ENCODE measurements around the gene ITGB1.

ITGB1 gene

GRCh38 chr10:32951111-32951510, 6.9 kb downstream of the ITGB1 start:
- no peak overlapping the region for H3K27ac ChIP-seq (ENCODE audit: low read depth, low read length, poor library complexity, severe bottlenecking)
- H3F3A ChIP-seq (ENCODE audit: insufficient read depth, low read length) = no peaks in the 10 kb centered on the region
- H3K79me2 ChIP-seq (ENCODE audit: insufficient read depth, low read length) = peaks cover 89% of the 10 kb centered on the region
- no peak overlapping the region for H3K4me3 ChIP-seq (ENCODE audit: low read depth, low read length, poor library complexity, severe bottlenecking)
- H2AFZ ChIP-seq (ENCODE audit: low read length) = no peak overlapping the region
- TF ChIP-seq CTCF (IDR thresholded peaks at IDR 0.05; ENCODE audit: low read length) = no peak
- TF ChIP-seq EZH2 (IDR thresholded peaks at IDR 0.05; ENCODE audit: borderline replicate concordance, low read length) = no peak
- no peak overlapping the region for H3K9ac ChIP-seq (ENCODE audit: low read length)
- no peaks in the 10 kb centered on the region for H3K27me3 ChIP-seq (ENCODE audit: insufficient read depth, low read length)
- peaks cover 96% of the 10 kb centered on the region for H3K4me1 ChIP-seq (ENCODE audit: insufficient read depth, low read length, severe bottlenecking)
- H3K4me2 ChIP-seq (ENCODE audit: low read length) = no peak overlapping the region; the same call in 1 of the 2 replicates
- no peaks in the 10 kb centered on the region for H3K36me3 ChIP-seq (ENCODE audit: insufficient read depth, low read length)
- no peaks in the 10 kb centered on the region for H4K20me1 ChIP-seq (ENCODE audit: insufficient read depth, low read length)
- H3K9me2 ChIP-seq (ENCODE audit: low read depth, low read length) = no peaks in the 10 kb centered on the region
- no peaks in the 10 kb centered on the region for H3K9me3 ChIP-seq (ENCODE audit: low read length)

GRCh38 chr10:32950591-32951108, 7.4 kb downstream of the ITGB1 start:
- Histone ChIP-seq H4K20me1 (ENCODE audit: insufficient read depth, low read length) (no peaks in the 10 kb centered on the region), H3K79me2 (ENCODE audit: insufficient read depth, low read length) (peaks cover 89% of the 10 kb centered on the region), H3K4me3 (ENCODE audit: low read depth, low read length, poor library complexity, severe bottlenecking) (no peak overlapping the region)

GRCh38 chr10:32949221-32949678, 8.8 kb downstream of the ITGB1 start:
- Histone ChIP-seq H3K27ac (ENCODE audit: low read depth, low read length, poor library complexity, severe bottlenecking) (no peak overlapping the region), H3K9me2 (ENCODE audit: low read depth, low read length) (no peaks in the 10 kb centered on the region), H3K4me2 (ENCODE audit: low read length) (no peak overlapping the region), H3F3A (ENCODE audit: insufficient read depth, low read length) (no peaks in the 10 kb centered on the region), H3K79me2 (ENCODE audit: insufficient read depth, low read length) (peaks cover 86% of the 10 kb centered on the region), H3K36me3 (ENCODE audit: insufficient read depth, low read length) (no peaks in the 10 kb centered on the region), H3K9ac (ENCODE audit: low read length) (no peak overlapping the region), H4K20me1 (ENCODE audit: insufficient read depth, low read length) (no peaks in the 10 kb centered on the region), H3K4me1 (ENCODE audit: insufficient read depth, low read length, severe bottlenecking) (peaks cover 83% of the 10 kb centered on the region), H3K9me3 (ENCODE audit: low read length) (no peaks in the 10 kb centered on the region), H2AFZ (ENCODE audit: low read length) (no peak overlapping the region), H3K4me3 (ENCODE audit: low read depth, low read length, poor library complexity, severe bottlenecking) (no peak overlapping the region), H3K27me3 (ENCODE audit: insufficient read depth, low read length) (no peaks in the 10 kb centered on the region)
- no peak for TF ChIP-seq CTCF (IDR thresholded peaks at IDR 0.05; ENCODE audit: low read length)
- no peak for TF ChIP-seq EZH2 (IDR thresholded peaks at IDR 0.05; ENCODE audit: borderline replicate concordance, low read length)

More at GRCh38 chr10:32950591-32951108, 7.4 kb downstream of the ITGB1 start:
- Histone ChIP-seq H3K27me3 (ENCODE audit: insufficient read depth, low read length) (no peaks in the 10 kb centered on the region), H3K9me2 (ENCODE audit: low read depth, low read length) (no peaks in the 10 kb centered on the region), H2AFZ (ENCODE audit: low read length) (no peak overlapping the region), H3K4me1 (ENCODE audit: insufficient read depth, low read length, severe bottlenecking) (peaks cover 93% of the 10 kb centered on the region), H3K9me3 (ENCODE audit: low read length) (no peaks in the 10 kb centered on the region), H3K4me2 (ENCODE audit: low read length) (no peak overlapping the region; the same call in 1 of the 2 replicates), H3F3A (ENCODE audit: insufficient read depth, low read length) (no peaks in the 10 kb centered on the region), H3K9ac (ENCODE audit: low read length) (no peak overlapping the region), H3K36me3 (ENCODE audit: insufficient read depth, low read length) (no peaks in the 10 kb centered on the region), H3K27ac (ENCODE audit: low read depth, low read length, poor library complexity, severe bottlenecking) (no peak overlapping the region)
- TF ChIP-seq EZH2 (IDR thresholded peaks at IDR 0.05; ENCODE audit: borderline replicate concordance, low read length) (no peak), CTCF (IDR thresholded peaks at IDR 0.05; ENCODE audit: low read length) (no peak)

Measured in OCI-LY1 (cell line).